Testis (tissue), 2 donors: ENCODE data around the gene ST8SIA5.

Experiments
- CTCF ChIP-seq, 3 experiments: fragments of 450-650 bp in 2 of 3; fragments of 200-600 bp in 1 of 3; sonication (generic) in 1 of 3; IDR thresholded peaks; one replicate each; pipeline ENCODE4 v1.5.1; 2016 to 2019; ENCODE audit warnings: antibody characterized with exemption in 3 of 3, mild to moderate bottlenecking in 2 of 3, moderate library complexity in 1 of 3
- POLR2A ChIP-seq: fragments of 450-650 bp; IDR thresholded peaks from one replicate; pipeline ENCODE4 v1.6.1; 2017; ENCODE audit warnings: antibody characterized with exemption, mild to moderate bottlenecking, moderate library complexity

- TF ChIP-seq CTCF (IDR thresholded peaks at IDR 0.05) (no peak), POLR2A (no peak)
Observed at GRCh38 chr18:46625069-46625468, 131.8 kb downstream of the ST8SIA5 start.
